Iris pigment epithelial cell (primary cell): ENCODE data around the gene SLCO6A1.
A peak's percentile ranks its signal among the peaks of the same experiment; 100 is the strongest.
"Not testable (repeated sequence)": the region's sequence is repeated elsewhere in the genome, so short reads cannot be mapped to it uniquely, and the experiment has no call there.

Experiments
- DNase-seq: peaks from one replicate; pipeline ENCODE4 v3.0.0-alpha.2; 2011; ENCODE audit warnings: low read depth

SLCO6A1 gene

DNA sequence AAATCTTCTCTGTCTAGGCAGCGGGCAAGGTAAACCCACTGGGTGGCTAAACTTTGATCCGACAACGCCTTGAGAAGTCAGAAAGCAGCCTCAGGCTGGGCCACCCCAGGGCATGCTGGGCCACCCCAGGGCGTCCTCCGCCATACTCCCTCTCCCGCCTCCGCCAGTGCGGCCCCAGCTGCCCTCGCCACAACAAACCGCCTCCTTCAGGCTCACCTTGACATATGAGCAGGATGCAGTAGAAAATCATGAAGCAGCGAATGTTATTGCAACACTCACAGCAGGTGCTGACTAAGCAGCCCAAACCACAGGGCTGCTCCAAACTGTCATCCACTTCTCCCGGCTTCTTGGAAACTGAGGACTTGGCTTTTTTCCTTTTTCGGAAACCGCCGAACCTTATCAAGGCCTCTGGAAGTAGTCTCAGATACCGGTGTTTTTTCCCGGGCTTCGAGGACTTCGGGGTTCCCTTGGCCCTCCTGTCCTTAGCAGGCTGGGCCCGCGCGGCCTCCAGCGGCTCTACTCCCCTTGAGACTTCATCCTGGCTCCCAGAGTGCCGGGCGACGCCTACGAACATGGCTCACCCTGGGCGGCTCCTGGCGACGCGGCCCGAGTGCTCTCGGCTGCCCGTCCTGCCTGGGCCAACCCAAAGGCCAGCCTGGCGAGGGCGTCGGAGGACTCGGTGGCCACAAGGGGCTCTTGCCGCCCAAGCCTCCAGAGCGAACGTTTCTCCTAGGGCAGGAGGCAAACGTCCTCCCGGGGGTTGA, at the start of gene SLCO6A1:
Gene SLCO6A1, minus strand, starts transcription at position 731 of the 764 bp plus-strand sequence. Its CDS starts 157 bp downstream, at position 574.
- DNase-seq, result no peak

GRCh38 chr5:102547141-102548035, 48.6 kb upstream of the SLCO6A1 start:
- no peak for DNase-seq

DNA sequence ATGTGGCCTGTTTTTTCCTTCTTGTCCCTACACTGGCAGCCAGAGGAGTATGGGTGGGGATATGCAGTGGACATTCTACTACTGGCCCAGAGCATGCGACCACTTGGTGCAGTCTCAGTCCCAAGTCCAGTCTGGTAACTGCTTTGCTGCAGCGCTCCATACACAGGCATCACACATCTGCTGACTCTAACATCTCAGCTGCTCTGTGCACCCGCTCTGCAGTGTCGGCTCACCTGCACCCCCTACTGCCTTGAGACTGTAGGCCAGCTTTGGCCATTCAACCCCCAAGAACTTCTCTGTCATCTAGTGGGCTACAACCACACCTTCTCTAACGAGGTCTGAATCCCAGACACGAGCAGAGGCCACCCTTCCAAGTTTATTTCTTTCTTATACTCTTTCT, 46.4 kb upstream of the SLCO6A1 start:
- no peak for DNase-seq

DNA sequence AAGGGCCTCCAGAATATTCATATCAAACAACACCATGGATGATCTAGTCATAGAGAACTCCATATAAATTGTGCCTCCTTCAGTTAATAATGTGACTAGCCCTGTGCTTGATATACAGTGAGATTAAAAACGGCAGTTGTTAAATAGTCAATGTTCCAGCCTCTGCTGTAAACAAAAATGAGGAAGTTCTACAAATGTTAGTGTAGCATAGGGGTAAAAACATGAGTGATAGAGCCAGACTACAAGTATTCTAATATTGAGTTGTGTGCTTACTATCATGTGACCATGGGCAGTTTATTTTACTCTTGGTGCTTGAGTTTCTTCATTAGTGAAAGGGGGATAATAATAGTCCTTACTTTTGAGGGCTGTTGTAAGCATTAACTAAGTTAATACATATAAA, 43.3 kb upstream of the SLCO6A1 start:
- DNase-seq, result no peak

GRCh38 chr5:102539996-102540728, 41.4 kb upstream of the SLCO6A1 start:
- no peak for DNase-seq

- no peak for DNase-seq
These were observed 40.8 kb upstream of the SLCO6A1 start for GRCh38 chr5:102539562-102539961.

- no peak for DNase-seq
These were observed 38.2 kb upstream of the SLCO6A1 start for GRCh38 chr5:102537011-102537410.

DNA sequence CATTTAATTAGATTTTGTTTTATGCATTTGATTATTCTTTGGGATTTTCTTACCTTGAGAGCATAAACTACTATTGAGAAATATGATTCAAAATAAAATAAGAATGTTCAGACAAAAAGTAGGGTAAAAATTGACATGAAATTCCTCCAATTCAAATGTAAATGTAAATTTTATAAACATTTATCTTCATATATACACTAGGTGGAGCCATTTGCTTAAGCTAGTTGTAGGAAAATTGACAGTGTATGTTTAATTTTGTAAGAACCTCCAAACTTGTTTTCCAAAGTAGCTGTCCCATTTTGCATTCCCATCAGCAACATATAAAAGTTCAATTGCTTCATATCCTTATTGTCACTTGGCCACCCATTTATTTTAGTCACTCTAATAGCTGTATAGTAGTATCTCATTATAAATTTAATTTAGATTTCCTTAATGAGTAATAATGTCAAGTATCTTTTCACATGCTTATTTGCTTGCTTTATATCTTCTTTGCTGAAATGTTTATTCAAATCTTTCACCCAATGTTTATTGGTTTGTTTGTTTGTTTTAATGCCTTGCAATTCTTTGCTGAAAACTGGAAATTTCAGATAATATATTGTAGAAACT, 37.6 kb upstream of the SLCO6A1 start:
- no peak for DNase-seq

DNA sequence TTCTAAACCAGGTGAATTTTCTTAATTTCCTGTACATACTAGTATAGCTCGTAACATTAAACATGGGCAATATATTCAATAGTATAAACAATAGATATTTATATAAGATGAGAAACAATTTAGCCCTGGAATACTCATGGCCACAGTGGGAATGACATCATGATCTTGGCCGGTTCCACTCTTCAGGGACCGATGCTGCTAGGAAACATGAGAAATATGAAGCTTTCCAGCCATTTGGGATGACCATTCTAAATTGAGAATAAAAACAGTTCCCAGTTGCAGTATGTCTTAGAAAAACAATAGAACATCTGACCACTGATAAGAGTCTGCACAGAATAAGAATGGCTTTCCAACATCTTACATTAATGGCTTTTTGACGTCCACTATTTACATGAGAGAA, 33.3 kb upstream of the SLCO6A1 start:
- DNase-seq, result no peak

DNA sequence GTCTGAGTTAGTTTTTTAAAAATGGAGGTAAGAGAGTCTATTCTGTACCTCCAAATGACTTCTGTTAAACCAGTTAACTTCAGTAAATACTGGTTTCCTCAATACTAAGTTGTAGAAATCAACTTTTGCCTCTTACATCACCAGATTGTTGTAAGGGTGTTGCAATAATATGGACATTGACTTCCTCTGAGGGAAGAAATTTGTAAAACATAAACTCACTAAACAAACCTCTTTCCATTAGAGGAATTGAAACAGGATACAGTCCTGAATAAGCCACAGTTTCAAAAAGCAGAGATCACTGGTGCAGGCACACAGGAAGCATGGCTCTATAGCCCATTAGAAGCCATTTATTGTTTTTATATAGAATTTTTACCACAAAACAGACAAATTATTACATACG, 32.7 kb upstream of the SLCO6A1 start:
- no peak for DNase-seq

- no peak for DNase-seq
These were observed 30.6 kb upstream of the SLCO6A1 start for GRCh38 chr5:102529447-102529846.

GRCh38 chr5:102529031-102529430, 30.2 kb upstream of the SLCO6A1 start:
- no peak for DNase-seq

DNA sequence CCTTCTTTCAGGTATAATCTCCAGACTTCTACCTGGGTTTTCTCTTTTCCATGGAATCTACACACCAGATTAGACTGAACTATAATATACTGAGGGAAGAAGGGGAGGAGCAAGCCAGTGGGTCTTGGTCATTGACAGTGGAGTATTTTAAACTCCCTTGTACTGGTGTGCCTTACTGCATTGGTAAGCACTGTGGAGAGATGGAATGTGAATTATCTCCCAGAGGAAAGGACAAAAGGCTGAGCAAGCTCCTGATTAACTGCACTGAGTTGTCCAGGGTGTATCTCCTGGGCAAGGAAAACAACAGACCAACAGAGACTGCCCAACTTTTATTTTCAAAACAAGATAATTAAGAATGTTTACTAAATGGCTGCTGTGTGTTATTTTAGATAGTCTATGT, 29.8 kb upstream of the SLCO6A1 start:
- no peak for DNase-seq

DNA sequence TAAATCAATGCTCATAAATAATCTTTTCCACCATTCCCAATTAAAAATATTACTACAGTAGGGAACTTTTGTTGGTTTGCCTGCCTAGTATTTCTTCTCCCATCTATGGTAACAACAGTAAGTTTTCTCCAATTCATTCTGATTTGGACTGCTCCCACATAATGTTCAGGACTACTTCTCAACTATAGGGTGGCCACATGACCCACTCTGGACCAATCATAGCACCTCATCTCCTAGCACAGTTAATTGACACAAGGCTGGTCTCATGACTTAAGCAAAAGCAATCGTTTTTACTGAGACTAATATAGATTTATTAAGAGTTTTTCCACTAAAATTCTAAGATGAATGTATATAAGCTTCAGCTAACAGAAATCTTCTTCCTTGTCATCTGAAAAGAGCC, 28.7 kb upstream of the SLCO6A1 start:
- DNase-seq, result no peak

DNA sequence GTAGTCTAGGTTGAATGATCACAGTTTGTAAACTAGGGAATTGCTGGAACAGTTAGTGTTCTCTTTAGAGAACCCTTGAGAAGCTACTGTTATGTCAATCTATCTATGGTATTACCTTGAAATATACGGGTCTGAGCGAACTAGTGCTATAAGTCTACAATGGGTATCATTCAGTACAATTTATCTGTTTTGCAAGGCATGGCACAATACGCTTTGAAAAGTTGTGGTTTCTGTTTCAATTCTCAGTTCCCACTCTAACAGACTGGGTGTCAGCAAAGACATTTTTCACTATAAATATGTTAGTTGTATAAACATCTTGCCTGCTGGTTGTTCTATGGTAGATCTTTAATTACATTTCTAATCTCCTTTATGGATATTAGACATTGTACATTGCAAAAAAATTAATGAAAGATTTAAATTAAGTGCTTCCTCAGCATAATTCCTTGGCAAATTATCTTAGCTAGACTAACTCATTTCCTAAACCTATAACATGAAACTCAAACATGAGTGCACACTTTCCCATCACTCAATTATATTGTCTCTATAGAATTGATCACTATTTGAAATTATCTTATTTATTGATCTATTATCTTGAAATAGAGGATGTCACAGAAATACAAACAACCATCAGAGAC, 24.9 kb upstream of the SLCO6A1 start:
- no peak for DNase-seq

DNA sequence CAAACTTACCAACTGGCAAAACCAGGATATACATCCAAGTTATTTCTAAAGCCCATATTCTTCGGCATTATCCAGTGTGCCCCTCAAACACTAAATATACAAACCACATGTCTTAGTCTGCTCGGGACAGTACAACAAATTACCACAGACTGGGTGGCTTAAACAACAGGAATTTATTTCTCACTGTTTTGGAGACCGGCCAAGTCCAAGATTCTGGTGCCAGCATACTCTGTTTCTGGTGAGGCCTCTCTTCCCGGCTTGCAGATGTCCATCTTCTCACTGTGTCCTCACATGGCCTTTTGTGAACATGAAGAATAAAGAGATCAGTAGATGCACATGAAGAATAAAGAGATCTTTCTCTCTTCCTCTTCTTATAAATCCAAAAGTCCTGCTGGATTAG, 12.9 kb upstream of the SLCO6A1 start:
- peak; percentile 43 for DNase-seq

DNA sequence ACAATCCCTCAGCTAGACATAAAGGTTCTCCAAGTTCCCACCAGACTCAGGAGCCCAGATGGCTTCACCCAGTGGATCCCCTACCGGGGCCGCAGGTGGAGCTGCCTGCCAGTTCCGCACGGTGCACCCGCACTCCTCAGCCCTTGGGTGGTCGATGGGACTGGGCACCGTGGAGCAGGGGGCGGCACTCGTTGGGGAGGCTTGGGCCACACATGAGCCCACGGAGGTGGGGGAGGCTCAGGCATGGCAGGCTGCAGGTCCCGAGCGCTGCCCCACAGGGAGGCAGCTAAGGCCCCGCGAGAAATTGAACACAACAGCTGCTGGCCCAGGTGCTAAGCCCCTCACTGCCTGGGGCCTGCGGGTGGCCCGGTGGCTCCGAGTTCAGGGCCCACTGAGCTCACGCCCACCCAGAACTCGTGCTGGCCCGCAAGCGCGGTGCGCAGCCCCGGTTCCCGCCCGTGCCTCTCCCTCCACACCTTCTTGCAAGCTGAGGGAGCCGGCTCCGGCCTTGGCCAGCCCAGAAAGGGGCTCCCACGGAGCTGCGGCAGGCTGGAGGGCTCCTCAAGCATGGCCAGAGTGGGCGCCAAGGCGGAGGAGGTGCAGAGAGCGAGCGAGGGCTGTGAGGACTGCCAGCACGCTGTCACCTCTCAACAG, 7.4 kb downstream of the SLCO6A1 start:
- DNase-seq, result not testable (repeated sequence)

DNA sequence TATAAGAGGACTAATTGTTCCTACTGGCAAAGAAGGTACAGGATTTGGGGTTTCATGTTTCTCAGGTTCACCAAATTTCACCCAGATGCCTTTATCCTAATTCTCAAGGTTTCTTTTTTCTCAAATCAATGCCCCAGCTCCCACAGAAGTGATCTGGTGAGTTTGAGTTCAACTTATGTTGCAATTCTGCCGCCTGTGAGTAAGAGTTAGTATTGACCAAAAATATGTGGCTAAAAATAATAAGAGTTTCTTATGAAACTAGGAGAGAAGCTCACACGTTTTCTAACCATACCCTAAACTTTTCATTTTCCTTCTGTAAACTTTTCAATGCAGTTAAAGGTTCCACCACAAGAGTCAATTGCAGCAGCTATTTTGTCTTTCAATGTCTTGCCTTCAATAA, 15.1 kb downstream of the SLCO6A1 start:
- peak; percentile 3 for DNase-seq

GRCh38 chr5:102481054-102481715, 17.6 kb downstream of the SLCO6A1 start:
- peak; percentile 27 for DNase-seq

DNA sequence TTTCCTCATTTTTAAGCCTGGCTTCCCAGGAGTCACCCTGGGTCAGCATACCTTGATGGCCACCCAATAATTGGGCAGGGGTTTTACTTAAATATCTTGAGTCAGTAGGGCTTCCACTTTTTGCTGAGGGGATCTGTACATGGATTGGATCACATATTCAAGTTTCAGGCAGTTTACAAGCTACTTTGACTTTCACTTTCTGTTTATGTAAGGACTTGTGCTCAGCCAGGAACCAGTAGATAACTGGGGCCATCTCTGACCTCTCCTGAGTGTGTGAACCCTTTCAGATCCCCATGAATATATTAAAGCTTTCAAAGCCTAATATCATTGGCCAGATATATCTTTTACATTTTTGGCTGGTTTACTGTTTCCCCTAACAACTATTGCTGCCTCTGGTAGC, 45.1 kb downstream of the SLCO6A1 start:
- no peak for DNase-seq

GRCh38 chr5:102451082-102451481, 47.7 kb downstream of the SLCO6A1 start:
- DNase-seq, result no peak
